ENCODE data around the gene CGB8.
"Not testable (repeated sequence)": the region's sequence is repeated elsewhere in the genome, so short reads cannot be mapped to it uniquely, and the experiment has no call there.

GRCh38 chr19:49025599-49025998 lies 23.3 kb downstream of the CGB8 start:
- TF ChIP-seq, protein P1, sequence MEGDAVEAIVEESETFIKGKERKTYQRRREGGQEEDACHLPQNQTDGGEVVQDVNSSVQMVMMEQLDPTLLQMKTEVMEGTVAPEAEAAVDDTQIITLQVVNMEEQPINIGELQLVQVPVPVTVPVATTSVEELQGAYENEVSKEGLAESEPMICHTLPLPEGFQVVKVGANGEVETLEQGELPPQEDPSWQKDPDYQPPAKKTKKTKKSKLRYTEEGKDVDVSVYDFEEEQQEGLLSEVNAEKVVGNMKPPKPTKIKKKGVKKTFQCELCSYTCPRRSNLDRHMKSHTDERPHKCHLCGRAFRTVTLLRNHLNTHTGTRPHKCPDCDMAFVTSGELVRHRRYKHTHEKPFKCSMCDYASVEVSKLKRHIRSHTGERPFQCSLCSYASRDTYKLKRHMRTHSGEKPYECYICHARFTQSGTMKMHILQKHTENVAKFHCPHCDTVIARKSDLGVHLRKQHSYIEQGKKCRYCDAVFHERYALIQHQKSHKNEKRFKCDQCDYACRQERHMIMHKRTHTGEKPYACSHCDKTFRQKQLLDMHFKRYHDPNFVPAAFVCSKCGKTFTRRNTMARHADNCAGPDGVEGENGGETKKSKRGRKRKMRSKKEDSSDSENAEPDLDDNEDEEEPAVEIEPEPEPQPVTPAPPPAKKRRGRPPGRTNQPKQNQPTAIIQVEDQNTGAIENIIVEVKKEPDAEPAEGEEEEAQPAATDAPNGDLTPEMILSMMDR (IDR thresholded peaks at IDR 0.05), result not testable (repeated sequence)
- TF ChIP-seq REST (IDR thresholded peaks at IDR 0.05); CHD4 (IDR thresholded peaks at IDR 0.05; ENCODE audit: borderline replicate concordance); KDM5A (IDR thresholded peaks at IDR 0.05); CEBPB (IDR thresholded peaks at IDR 0.05); EP300 (IDR thresholded peaks at IDR 0.05): not testable (repeated sequence)
- TF ChIP-seq, protein P2, sequence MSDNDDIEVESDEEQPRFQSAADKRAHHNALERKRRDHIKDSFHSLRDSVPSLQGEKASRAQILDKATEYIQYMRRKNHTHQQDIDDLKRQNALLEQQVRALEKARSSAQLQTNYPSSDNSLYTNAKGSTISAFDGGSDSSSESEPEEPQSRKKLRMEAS (IDR thresholded peaks at IDR 0.05), result not testable (repeated sequence)

Measured in A549 (cell line).